Hepatocyte (in vitro differentiated cells): ENCODE measurements around the gene PI4KA. TPM values are rescaled to one million over a fixed set of nuclear protein-coding genes. Genes with fewer than 3 reads are reported as not detected.
"Not testable (repeated sequence)": the region's sequence is repeated elsewhere in the genome, so short reads cannot be mapped to it uniquely, and the experiment has no call there.

ENCODE experiments used
- DNase-seq: peaks from one replicate; pipeline ENCODE4 v3.0.0-alpha.2; 2016; ENCODE audit warnings: low spot score
- H2AFZ ChIP-seq: fragments of 200-600 bp; sonication (generic); 2 replicates; pipeline ENCODE4 v1.6.0; 2016; ENCODE audit warnings: antibody characterized with exemption, mild to moderate bottlenecking
- H3K27ac ChIP-seq: fragments of 200-600 bp; sonication (generic); 2 replicates; pipeline ENCODE4 v1.5.1; 2016; ENCODE audit warnings: mild to moderate bottlenecking
- H3K27me3 ChIP-seq: fragments of 200-600 bp; sonication (generic); 2 replicates; pipeline ENCODE4 v1.6.1; 2016
- H3K36me3 ChIP-seq: fragments of 200-600 bp; sonication (generic); replicated peaks from 2 replicates; pipeline ENCODE4 v1.5.1; 2016; ENCODE audit warnings: low read depth; ENCODE audit not compliant: insufficient read depth
- H3K4me1 ChIP-seq: fragments of 200-600 bp; sonication (generic); 2 replicates; pipeline ENCODE4 v1.5.1; 2016; ENCODE audit warnings: mild to moderate bottlenecking, moderate library complexity; ENCODE audit not compliant: insufficient read depth
- H3K4me2 ChIP-seq: fragments of 200-600 bp; sonication (generic); 2 replicates; pipeline ENCODE4 v1.6.0; 2016
- H3K4me3 ChIP-seq: fragments of 200-600 bp; sonication (generic); 2 replicates; pipeline ENCODE4 v1.5.1; 2016; ENCODE audit warnings: mild to moderate bottlenecking
- H3K79me2 ChIP-seq: fragments of 200-600 bp; sonication (generic); 2 replicates; pipeline ENCODE4 v1.6.0; 2017; ENCODE audit warnings: mild to moderate bottlenecking
- H3K9me2 ChIP-seq: fragments of 200-600 bp; sonication (generic); replicated peaks from 2 replicates; pipeline ENCODE4 v1.6.0; 2017; ENCODE audit warnings: mild to moderate bottlenecking; ENCODE audit not compliant: insufficient read depth
- H3K9me3 ChIP-seq: fragments of 200-600 bp; sonication (generic); 2 replicates; pipeline ENCODE4 v1.5.1; 2016; ENCODE audit warnings: low read depth, mild to moderate bottlenecking
- H4K20me1 ChIP-seq: fragments of 200-600 bp; sonication (generic); 2 replicates; pipeline ENCODE4 v1.6.0; 2016; ENCODE audit warnings: mild to moderate bottlenecking; ENCODE audit not compliant: insufficient read depth, poor library complexity, severe bottlenecking
- WGBS: methylation state at CpG from one replicate; pipeline ENCODE4 v1.1.6; 2016; ENCODE audit warnings: low lambda C conversion rate; ENCODE audit errors: missing lambda C conversion rate; 5-methylcytosine and 5-hydroxymethylcytosine counted together
- polyA plus RNA-seq: library from polyadenylated mRNA; unstranded; fragments of >200 nt; fragmentation: Nextera tagmentation; extraction: Ambion mirVana; gene quantifications from 2 replicates; pipeline ENCODE4 v1.2.1, GENCODE V29; 2016
- total RNA-seq: library from RNA; depleted of rRNA; stranded (reverse); fragments of >200 nt; gene quantifications from 2 replicates; pipeline ENCODE4 v1.2.3, GENCODE V29; 2014

Gene PI4KA
- total and polyA plus RNA-seq, 2 experiments from 2014 or later = 59.1 to 75.7 TPM

DNA sequence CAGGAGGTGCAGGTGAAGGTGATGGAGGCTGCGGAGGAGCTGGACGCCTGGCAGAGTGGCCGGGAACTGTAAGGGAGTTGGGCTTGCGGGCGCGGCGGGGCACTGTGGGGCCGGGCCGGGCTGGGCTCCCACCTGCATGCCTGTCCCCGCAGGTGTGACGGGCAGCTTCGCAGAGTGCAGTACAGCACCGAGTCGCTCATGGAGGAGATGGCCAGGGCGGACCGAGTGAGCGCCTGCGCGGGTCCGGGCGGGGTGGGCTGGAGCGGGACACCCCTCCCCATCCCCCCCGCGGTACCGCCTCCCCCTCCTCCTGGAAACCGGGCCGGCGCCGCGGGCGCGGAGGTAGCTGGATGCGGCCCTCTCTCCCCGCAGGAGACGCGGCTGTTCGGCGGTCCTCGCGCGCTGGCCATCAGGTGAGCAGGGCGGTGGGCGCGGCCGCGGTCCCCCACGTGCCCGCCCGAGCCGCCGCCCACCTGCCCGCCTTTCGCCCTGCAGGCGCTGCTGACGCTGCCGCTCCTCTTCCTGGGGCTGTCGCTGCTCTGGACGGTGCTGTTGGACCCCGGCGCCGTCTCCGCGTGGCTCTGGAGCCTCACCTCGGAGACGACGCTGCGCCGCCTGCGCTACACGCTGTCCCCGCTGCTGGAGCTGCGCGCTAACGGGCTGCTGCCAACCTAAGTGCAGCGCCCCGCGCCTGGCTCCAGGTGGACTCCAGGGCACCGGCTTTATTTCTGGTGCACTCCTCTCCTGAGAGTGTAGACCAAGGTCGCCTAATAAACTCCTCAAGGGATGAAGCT, 154.6 kb downstream of the PI4KA start:
- H3K4me3 ChIP-seq, H3K79me2 ChIP-seq, H3K9me3 ChIP-seq, H3K27me3 ChIP-seq, H2AFZ ChIP-seq, H3K27ac ChIP-seq, H3K9me2 ChIP-seq, H4K20me1 ChIP-seq, H3K4me1 ChIP-seq, H3K36me3 ChIP-seq: not testable (repeated sequence)
- peak overlapping the region; percentile 86 for H3K4me2 ChIP-seq
- WGBS = 2% methylated on average over 20 of the region's 79 CpGs
- DNase-seq = peak; percentile 42

DNA sequence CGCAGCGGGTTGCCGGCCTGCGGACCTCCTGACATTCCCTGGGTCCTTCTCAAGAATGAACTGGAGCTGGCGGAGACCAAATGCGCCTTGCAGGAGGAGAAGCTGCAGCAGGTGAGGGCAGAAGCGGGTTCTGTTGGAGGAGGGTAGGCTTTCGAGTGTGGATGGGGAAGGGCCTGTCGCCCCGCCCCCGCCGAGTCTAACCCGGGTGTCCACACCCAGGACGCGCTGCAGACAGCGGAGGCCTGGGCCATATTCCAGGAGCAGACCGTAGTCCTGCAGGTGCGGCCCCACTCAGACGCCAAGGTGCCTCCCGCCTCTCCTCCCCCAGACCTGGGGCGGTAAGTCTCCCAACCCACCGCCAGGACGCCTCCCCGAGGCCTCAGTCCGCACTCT, 155.2 kb downstream of the PI4KA start:
- H3K9me3 ChIP-seq, H4K20me1 ChIP-seq, H3K36me3 ChIP-seq, H2AFZ ChIP-seq, H3K79me2 ChIP-seq, H3K9me2 ChIP-seq, H3K27me3 ChIP-seq, H3K27ac ChIP-seq, DNase-seq, H3K4me1 ChIP-seq, H3K4me3 ChIP-seq: not testable (repeated sequence)
- WGBS = 0% methylated on average over 5 of the region's 25 CpGs
- peak overlapping the region; percentile 86 for H3K4me2 ChIP-seq

DNA sequence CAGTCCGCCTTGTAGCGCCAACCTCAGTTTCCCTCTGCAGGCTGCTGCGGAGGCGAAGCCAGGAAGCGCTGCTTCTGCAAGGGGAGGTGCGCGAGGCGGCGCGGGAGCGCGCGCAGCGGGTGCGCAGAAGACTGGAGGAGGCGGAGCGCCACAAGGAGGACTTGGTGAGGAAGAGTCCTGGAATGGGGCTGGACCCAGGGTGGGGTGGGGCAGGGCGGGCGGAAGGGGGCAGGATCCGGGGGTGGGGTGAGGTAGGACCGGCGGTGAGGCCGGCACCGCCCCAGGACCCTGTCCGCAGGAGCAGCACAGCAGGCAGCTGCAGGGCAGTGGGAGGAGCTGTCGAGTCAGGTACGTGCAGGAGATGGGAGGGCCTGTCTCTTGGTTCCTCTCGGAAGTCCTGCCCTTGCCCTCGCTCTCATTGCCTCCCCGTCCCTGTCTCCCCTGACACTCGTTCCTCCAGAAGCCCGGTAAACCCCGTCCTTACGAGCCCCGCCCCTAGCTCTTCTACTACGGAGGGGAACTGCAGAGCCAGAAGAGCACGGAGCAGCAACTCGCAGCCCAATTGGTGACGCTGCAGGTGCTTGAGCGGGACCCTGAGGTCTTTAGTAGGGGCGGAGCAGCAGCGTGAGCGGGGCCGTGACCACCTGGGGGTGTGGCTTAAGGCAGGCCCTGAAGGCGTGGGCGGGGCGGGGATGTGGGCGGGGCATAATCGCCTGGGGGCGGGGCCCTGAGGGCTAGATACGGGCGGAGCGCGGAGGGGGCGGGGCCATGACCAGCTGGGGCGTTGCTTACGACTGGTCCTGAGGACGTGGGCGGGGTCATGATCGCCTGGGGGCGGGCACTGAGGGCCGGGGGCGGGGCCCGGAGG, 155.8 kb downstream of the PI4KA start:
- H3K4me3 ChIP-seq = peak overlapping the region; percentile 21
- H2AFZ ChIP-seq = peak overlapping the region; percentile 43
- DNase-seq = peak; percentile 99
- H4K20me1 ChIP-seq, H3K27me3 ChIP-seq, H3K4me1 ChIP-seq, H3K36me3 ChIP-seq, H3K9me2 ChIP-seq, H3K79me2 ChIP-seq, H3K9me3 ChIP-seq: not testable (repeated sequence)
- 1% methylated on average over 42 of the region's 64 CpGs for WGBS
- peak overlapping the region; percentile 86 for H3K4me2 ChIP-seq
- peak overlapping the region; percentile 92 for H3K27ac ChIP-seq

DNA sequence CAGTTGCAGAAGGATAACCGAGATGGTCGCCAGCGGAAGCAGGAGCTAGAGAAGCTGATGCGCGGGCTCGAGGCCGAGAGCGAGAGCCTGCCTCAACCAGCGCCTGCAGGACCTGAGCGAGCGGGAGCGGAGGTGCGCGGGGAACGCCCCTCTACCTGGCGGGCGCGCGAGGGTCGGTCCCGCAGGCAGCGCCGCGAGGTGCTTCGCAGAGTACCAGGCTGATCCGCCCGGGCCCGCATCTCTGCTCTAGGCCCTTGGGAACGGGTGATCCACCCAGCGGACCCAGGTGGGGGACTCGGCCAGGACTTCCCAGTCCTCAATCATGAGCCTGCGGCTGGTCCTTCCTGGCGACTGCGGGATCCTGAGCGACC, 156.5 kb downstream of the PI4KA start:
- 0% methylated on average over 13 of the region's 35 CpGs for WGBS
- H2AFZ ChIP-seq = peak overlapping the region; percentile 43
- not testable (repeated sequence) for H4K20me1 ChIP-seq

DNA sequence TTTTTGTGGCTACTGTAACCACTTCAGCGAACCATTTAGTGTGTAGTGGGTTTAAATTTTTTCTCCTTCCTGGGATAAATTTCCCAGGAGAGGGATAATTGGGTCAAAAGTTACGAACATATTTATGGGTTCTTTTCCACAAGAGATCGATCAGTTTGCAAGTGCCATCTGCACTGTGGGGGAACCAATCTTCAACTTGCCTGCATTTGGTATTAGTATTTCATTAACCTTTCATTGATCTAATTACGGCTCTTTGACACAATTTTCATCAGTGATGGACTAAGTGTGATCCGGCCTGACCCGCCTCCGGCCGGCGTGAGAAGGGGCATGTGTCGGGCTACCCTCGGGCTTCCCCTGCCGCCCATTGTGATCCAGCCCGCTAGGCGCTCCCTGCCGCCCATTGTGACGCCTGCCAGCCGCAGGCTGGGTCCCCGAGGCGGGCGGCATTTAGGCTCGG, 156.9 kb downstream of the PI4KA start:
- not testable (repeated sequence) for H3K9me2 ChIP-seq, H4K20me1 ChIP-seq, H3K9me3 ChIP-seq, DNase-seq, H3K4me1 ChIP-seq, H3K36me3 ChIP-seq, H3K79me2 ChIP-seq, H3K27me3 ChIP-seq
- Histone ChIP-seq H3K27ac (peak overlapping the region; percentile 54), H3K4me3 (peak overlapping the region; percentile 12), H2AFZ (peak overlapping the region; percentile 33), H3K4me2 (peak overlapping the region; percentile 86)
- WGBS = 11% methylated on average over 18 of the region's 21 CpGs

More for the DNA sequence above, 156.5 kb downstream of the PI4KA start:
- H3K36me3 ChIP-seq, H3K79me2 ChIP-seq, H3K9me2 ChIP-seq, H3K27me3 ChIP-seq, H3K9me3 ChIP-seq, H3K4me1 ChIP-seq, DNase-seq: not testable (repeated sequence)
- peak overlapping the region; percentile 86 for H3K4me2 ChIP-seq
- peak overlapping the region; percentile 92 for H3K27ac ChIP-seq
- H3K4me3 ChIP-seq = peak overlapping the region; percentile 21

DNA sequence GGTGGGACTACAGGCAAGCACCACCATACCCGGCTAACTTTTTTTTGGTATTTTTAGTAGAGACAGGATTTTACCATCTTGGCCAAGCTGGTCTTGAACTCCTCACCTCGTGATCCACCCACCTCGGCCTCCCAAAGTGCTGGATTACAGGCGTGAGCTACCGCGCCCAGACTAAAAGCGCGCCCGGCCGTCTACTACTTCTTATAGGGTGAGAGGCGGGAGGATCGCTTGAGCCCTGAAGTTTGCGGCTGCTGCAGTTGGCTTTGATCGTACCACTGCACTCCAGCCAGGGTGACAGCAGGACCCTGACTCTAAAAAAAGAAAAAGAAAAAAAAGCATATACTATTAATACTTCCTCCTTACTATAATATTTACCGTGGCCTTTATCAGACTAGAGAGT, 158.3 kb downstream of the PI4KA start:
- not testable (repeated sequence) for H3K27me3 ChIP-seq, H3K4me3 ChIP-seq, H3K4me2 ChIP-seq, H3K9me2 ChIP-seq, H3K9me3 ChIP-seq, H3K79me2 ChIP-seq, H3K36me3 ChIP-seq, H4K20me1 ChIP-seq, H2AFZ ChIP-seq, H3K27ac ChIP-seq, H3K4me1 ChIP-seq, DNase-seq
- 91% methylated on average over 15 of the region's 15 CpGs for WGBS

DNA sequence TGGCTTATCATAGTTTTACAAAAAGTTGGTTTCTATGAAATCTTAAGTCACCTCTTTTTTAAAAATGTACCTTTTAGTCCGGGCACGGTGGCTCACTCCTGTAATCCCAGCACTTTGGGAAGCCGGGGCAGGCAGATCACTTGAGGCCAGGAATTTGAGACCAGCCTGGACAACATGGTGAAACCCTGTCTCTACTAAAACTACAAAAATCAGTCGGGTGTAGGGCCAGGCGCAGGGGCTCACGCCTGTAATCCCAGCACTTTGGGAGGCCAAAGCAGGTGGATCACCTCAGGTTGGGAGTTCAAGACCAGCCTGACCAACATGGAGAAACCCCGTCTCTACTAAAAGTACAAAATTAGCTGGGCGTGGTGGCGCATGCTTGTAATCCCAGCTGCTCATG, 158.8 kb downstream of the PI4KA start:
- H2AFZ ChIP-seq = not testable (repeated sequence)
- 91% methylated on average over 9 of the region's 9 CpGs for WGBS

More for the DNA sequence above, 158.8 kb downstream of the PI4KA start:
- not testable (repeated sequence) for H3K27me3 ChIP-seq, H3K36me3 ChIP-seq, H3K4me1 ChIP-seq, H3K27ac ChIP-seq, H4K20me1 ChIP-seq, H3K9me3 ChIP-seq, H3K4me3 ChIP-seq, DNase-seq, H3K4me2 ChIP-seq, H3K9me2 ChIP-seq, H3K79me2 ChIP-seq
